GM21367 (cell line): ENCODE data around the gene ARID1B.
A peak's percentile ranks its signal among the peaks of the same experiment; 100 is the strongest.

ENCODE experiments used
- ATAC-seq: cut with Tn5 transposase; IDR thresholded peaks from one replicate; pipeline ENCODE4 v1.9.1; 2021; ENCODE audit not compliant: unreplicated experiment

Gene ARID1B

GRCh38 chr6:157196391-157196790, 419.2 kb downstream of the ARID1B start:
- ATAC-seq: no peak

- ATAC-seq: no peak
Observed at GRCh38 chr6:157198425-157199279, 421.5 kb downstream of the ARID1B start.

DNA sequence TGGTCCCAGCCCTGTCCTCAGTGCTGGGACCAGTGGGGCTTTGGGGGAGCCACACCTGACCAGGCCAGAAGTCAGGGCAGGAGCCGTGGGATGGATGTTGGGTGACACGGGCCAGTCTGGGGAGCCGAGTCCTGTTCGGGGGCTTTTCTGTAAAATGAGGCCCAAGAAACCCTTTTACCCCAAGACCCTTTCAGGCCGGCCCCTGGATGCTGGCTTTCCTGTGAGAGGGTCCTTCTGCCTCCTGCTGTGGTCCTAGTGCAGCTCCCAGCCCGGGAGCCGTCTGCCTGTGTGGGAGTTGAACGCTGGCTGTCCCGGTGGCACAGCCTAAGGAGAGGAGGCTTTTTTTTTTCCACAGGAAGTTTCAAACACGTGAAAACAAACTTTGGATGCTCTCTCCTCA, 422.9 kb downstream of the ARID1B start:
- ATAC-seq: no peak

DNA sequence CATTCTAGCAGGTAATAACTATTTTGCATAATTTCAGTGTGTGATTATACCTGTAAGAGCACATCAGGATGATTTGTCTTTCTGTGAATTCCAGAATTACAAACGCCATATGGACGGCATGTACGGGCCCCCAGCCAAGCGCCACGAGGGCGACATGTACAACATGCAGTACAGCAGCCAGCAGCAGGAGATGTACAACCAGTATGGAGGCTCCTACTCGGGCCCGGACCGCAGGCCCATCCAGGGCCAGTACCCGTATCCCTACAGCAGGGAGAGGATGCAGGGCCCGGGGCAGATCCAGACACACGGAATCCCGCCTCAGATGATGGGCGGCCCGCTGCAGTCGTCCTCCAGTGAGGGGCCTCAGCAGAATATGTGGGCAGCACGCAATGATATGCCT, 423.4 kb downstream of the ARID1B start:
- ATAC-seq: no peak

GRCh38 chr6:157201083-157201482, 423.9 kb downstream of the ARID1B start:
- ATAC-seq: no peak

- peak; percentile 88 for ATAC-seq
Observed at GRCh38 chr6:157203312-157203744, 426.1 kb downstream of the ARID1B start.

- ATAC-seq: no peak
Observed at GRCh38 chr6:157203764-157204163, 426.6 kb downstream of the ARID1B start.

DNA sequence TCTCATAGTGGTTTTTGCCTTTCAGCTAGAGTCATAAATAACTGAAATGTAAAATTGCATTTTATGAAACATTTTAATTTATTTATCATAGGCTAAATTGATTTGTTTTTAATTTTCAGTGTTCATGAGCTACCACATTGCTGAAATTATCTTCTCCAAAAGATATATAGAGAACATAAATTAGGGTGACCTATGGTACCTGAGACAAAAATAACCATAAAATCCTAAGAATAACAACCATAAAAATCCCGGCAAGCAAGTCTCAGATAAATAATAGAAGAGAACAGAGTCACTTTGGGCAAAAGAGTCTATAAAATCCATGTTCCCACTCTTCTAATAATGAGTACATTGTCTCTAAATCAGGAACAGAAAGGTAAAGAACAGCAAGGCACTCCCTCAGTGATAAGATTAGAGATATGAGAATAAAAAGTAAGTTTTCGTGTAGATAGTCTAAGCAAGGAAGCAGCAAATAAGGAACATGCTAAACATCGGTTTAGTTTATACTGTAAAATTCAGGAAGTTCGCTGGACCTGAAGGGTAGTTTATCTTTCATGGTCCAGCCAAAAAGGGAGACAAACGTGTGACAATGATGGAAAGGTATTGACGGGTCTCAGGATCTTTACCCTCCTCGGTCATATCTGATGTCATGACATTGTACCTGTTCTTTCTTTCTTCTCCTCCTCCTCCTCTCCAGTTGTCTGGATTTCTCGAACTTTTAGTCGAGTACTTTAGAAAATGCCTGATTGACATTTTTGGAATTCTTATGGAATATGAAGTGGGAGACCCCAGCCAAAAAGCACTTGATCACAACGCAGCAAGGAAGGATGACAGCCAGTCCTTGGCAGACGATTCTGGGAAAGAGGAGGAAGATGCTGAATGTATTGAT, 428.5 kb downstream of the ARID1B start:
- ATAC-seq: no peak

DNA sequence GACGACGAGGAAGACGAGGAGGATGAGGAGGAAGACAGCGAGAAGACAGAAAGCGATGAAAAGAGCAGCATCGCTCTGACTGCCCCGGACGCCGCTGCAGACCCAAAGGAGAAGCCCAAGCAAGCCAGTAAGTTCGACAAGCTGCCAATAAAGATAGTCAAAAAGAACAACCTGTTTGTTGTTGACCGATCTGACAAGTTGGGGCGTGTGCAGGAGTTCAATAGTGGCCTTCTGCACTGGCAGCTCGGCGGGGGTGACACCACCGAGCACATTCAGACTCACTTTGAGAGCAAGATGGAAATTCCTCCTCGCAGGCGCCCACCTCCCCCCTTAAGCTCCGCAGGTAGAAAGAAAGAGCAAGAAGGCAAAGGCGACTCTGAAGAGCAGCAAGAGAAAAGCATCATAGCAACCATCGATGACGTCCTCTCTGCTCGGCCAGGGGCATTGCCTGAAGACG, 429.2 kb downstream of the ARID1B start:
- no peak for ATAC-seq

DNA sequence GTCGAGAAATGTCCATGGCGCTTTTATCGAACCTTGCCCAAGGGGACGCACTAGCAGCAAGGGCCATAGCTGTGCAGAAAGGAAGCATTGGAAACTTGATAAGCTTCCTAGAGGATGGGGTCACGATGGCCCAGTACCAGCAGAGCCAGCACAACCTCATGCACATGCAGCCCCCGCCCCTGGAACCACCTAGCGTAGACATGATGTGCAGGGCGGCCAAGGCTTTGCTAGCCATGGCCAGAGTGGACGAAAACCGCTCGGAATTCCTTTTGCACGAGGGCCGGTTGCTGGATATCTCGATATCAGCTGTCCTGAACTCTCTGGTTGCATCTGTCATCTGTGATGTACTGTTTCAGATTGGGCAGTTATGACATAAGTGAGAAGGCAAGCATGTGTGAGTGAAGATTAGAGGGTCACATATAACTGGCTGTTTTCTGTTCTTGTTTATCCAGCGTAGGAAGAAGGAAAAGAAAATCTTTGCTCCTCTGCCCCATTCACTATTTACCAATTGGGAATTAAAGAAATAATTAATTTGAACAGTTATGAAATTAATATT, 430.4 kb downstream of the ARID1B start:
- no peak for ATAC-seq

DNA sequence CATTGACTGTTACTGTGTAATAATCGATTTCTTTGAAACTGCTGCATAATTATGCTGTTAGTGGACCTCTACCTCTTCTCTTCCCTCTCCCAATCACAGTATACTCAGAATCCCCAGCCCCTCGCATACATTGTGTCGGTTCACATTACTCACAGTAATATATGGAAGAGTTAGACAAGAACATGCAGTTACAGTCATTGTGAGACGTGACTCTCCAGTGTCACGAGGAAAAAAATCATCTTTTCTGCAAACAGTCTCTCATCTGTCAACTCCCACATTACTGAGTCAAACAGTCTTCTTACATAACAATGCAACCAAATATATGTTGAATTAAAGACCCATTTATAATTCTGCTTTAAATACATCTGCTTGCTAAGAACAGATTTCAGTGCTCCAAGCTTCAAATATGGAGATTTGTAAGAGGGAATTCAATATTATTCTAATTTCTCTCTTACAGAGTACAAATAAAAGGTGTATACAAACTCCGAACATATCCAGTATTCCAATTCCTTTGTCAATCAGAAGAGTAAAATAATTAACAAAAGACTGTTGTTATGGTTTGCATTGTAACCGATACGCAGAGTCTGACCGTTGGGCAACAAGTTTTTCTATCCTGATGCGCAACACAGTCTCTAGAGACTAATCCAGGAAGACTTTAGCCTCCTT, 432.8 kb downstream of the ARID1B start:
- ATAC-seq: no peak

GRCh38 chr6:157210954-157211353, 433.8 kb downstream of the ARID1B start:
- no peak for ATAC-seq

DNA sequence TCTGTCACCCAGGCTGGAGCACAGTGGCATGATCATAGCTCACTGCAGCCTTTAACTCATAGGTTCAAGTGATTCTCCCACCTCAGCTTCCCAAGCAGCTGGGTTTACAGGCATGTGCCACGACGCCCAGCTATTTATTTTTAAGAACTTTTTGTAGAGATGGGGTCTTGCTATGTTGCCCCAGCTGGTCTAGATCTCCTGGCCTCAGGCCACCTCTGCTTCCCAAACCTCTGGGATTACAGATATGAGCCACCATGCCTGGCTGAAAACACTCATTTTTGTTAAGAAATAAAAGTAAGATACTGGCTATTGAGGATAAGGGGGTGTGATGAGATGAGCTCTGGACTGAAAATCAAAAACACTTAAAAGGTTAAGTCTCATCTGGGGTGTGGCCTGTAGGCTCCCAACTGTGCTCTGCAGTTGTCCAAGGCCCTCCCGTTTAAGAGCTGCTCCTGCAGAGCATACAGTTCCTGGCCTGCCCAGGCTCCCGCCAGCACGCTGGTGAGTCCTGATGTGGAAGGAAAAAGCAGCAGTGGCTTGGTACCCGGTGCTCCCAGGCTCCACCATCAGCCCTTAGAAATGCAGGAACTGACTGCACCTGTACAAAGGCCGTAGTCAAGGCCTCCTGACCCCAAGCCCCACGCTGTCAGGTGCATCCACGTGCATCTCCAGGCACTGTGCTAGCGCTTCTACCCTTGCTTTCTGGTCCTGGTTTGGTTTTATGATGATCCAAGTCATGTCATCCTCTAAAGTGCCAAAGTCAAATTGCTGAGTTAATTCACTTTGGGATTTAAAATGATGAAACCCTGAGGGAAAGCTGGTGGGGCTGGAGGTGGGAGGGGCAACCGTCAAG, 434.7 kb downstream of the ARID1B start:
- no peak for ATAC-seq

- no peak for ATAC-seq
Observed at GRCh38 chr6:157213426-157213825, 436.2 kb downstream of the ARID1B start.

- no peak for ATAC-seq
Observed at GRCh38 chr6:157213907-157214565, 436.9 kb downstream of the ARID1B start.

DNA sequence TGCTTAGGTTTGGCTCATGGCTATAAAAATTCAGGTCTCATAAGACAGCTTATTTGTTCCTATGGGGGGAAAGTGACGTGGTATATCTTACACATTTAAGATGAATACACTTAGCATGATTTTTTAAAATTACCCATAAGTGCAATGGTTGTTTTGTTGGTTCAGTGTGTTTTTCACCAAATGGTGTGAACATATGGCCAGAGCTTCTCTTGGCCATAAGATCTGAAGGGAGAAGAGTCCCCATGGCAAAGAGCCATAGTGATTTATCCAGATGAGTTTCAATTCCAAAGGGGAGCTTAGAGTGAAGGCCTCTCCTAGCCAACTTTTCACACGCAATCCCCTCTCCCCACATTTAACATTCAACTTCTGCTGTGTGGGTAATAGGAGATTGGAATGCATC, 438.5 kb downstream of the ARID1B start:
- no peak for ATAC-seq

- ATAC-seq: no peak
Observed at GRCh38 chr6:157216570-157216969, 439.4 kb downstream of the ARID1B start.

- ATAC-seq: no peak
Observed at GRCh38 chr6:157217198-157217893, 440.2 kb downstream of the ARID1B start.

GRCh38 chr6:157217894-157218370, 440.8 kb downstream of the ARID1B start:
- ATAC-seq: no peak
